Neutrophil (primary cell): ENCODE data around the gene GPD2.

Experiments used
- H3K27ac ChIP-seq: fragments of 200-600 bp; sonication (generic); 2 replicates; pipeline ENCODE4 v1.5.1; 2016; ENCODE audit warnings: mild to moderate bottlenecking, moderate library complexity
- H3K27me3 ChIP-seq: fragments of 200-600 bp; sonication (generic); 2 replicates; pipeline ENCODE4 v1.6.0; 2016; ENCODE audit warnings: mild to moderate bottlenecking
- H3K36me3 ChIP-seq: fragments of 200-600 bp; sonication (generic); 2 replicates; pipeline ENCODE4 v1.5.1; 2017
- H3K4me1 ChIP-seq, 2 experiments: fragments of 200-600 bp in 1 of 2; sonication (generic) in 1 of 2; 1 replicate in 1 of 2; 2 replicates in 1 of 2; pipeline versions ENCODE4 v1.5.1 to v1.6.1; 2013 to 2016; ENCODE audit warnings: low read depth in 1 of 2, low read length in 1 of 2, mild to moderate bottlenecking in 1 of 2, moderate library complexity in 1 of 2; ENCODE audit not compliant: control insufficient read depth in 1 of 2, insufficient read depth in 1 of 2
- H3K4me3 ChIP-seq, 2 experiments: fragments of 200-600 bp in 1 of 2; sonication (generic) in 1 of 2; 1 replicate in 1 of 2; 2 replicates in 1 of 2; pipeline ENCODE4 v1.5.1; 2013 to 2016; ENCODE audit warnings: low read depth in 1 of 2, low read length in 1 of 2, mild to moderate bottlenecking in 1 of 2, moderate library complexity in 1 of 2
- H3K9me3 ChIP-seq: fragments of 200-600 bp; sonication (generic); 2 replicates; pipeline ENCODE4 v1.5.1; 2016
- TF ChIP-seq, protein P1 (sequence below): fragments of 200-600 bp; sonication (generic); IDR thresholded peaks from 2 replicates; pipeline ENCODE4 v1.5.1; 2016; ENCODE audit warnings: antibody characterized with exemption

The GPD2 gene

DNA sequence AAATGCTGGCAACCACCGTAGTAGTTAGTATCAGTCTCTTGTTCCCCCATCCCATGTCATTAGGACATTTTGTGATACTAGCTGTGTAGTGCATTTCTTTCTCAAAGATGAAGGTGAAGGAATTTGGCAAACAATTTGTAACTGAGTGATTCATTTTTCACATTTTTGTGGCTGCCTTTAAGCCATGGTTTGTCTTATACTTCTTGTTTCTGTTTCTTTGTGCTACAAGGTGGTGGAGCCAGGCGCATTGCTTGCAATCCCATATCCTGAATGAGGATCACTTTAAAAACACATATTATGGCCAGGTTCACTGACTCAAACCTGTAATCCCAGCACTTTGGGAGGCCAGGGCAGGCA lies 40.6 kb downstream of the GPD2 start:
- H3K36me3 ChIP-seq = no peaks in the 10 kb centered on the region
- no peaks in the 10 kb centered on the region for H3K27me3 ChIP-seq
- H3K9me3 ChIP-seq = no peaks in the 10 kb centered on the region
- no peak overlapping the region for H3K4me3 ChIP-seq
- TF ChIP-seq, protein P1, sequence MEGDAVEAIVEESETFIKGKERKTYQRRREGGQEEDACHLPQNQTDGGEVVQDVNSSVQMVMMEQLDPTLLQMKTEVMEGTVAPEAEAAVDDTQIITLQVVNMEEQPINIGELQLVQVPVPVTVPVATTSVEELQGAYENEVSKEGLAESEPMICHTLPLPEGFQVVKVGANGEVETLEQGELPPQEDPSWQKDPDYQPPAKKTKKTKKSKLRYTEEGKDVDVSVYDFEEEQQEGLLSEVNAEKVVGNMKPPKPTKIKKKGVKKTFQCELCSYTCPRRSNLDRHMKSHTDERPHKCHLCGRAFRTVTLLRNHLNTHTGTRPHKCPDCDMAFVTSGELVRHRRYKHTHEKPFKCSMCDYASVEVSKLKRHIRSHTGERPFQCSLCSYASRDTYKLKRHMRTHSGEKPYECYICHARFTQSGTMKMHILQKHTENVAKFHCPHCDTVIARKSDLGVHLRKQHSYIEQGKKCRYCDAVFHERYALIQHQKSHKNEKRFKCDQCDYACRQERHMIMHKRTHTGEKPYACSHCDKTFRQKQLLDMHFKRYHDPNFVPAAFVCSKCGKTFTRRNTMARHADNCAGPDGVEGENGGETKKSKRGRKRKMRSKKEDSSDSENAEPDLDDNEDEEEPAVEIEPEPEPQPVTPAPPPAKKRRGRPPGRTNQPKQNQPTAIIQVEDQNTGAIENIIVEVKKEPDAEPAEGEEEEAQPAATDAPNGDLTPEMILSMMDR = no peak
- H3K4me1 ChIP-seq = peaks cover 49 to 70% of the 10 kb centered on the region in 2 experiments
- peak overlapping the region; percentile 37 for H3K27ac ChIP-seq

DNA sequence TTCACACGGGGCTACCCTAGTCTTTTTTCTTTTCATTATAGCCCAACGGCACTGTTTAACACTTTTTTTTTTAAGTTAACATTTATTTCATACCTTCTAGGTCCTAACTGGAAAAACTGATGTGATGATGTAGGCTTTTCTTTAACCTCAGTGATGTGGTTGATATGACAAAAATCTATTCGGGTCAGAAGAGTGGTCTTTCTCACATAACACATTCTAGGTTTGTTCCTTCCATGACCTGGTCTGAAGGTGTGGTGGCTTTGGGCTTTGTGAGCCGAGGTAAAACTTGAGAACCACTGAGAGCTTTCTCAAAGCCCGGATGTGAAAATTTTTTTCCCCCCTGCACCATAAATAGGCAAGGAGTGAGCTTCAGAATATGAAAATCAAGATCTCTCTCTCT lies 44.2 kb downstream of the GPD2 start:
- TF ChIP-seq, protein P1 = no peak
- no peak overlapping the region for H3K4me3 ChIP-seq
- H3K36me3 ChIP-seq = no peaks in the 10 kb centered on the region
- H3K27ac ChIP-seq = no peak overlapping the region
- H3K27me3 ChIP-seq = no peaks in the 10 kb centered on the region
- H3K4me1 ChIP-seq = peaks cover 25 to 45% of the 10 kb centered on the region in 2 experiments
- no peaks in the 10 kb centered on the region for H3K9me3 ChIP-seq

DNA sequence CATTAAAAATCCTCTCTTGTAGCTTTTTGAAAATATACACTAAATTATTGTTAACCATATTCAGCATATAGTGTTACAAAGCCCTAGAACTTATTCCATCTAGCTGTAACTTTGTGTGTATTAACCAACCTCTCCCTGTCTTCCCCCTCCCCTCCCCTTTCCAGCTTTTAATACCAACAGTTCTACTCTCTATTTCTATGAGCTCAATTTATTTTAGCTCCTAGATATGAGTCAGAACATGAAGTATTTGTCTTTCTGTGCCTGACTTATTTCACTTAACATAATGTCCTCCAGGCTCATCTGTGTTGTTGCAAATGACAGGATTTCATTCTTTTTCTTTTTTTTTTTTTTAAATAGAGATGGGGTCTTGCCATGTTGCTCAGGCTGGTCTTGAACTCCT lies 45.1 kb downstream of the GPD2 start:
- H3K27me3 ChIP-seq = no peaks in the 10 kb centered on the region
- no peaks in the 10 kb centered on the region for H3K9me3 ChIP-seq
- TF ChIP-seq, protein P1 = no peak
- H3K27ac ChIP-seq = no peak overlapping the region
- no peaks in the 10 kb centered on the region for H3K36me3 ChIP-seq
- H3K4me1 ChIP-seq = peaks cover 22 to 41% of the 10 kb centered on the region in 2 experiments
- no peak overlapping the region for H3K4me3 ChIP-seq

DNA sequence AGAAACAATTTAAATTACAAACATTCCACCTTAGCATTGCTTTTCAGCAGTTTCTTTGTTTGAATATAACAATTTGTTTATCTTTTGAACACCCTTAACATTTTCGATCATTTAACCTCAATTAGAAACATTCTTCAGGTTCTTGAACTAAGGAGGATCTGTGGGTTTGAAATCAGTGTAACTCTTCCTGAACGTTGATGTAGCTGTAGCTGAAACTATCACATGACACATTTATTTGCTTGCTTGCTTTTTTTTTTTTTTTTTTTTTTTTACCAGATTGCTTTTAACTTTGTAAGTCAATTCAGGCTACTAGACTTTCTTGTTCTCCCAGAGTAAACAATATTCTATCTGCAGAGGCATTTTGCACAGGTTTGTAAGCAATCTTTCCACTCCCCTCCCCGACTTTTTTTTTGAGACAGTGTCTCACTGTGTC lies 47.6 kb downstream of the GPD2 start:
- H3K27me3 ChIP-seq = no peaks in the 10 kb centered on the region
- no peak overlapping the region for H3K27ac ChIP-seq
- TF ChIP-seq, protein P1 = no peak
- H3K4me1 ChIP-seq = peaks cover 6 to 17% of the 10 kb centered on the region in 2 experiments
- no peak overlapping the region for H3K4me3 ChIP-seq
- H3K9me3 ChIP-seq = no peaks in the 10 kb centered on the region
- H3K36me3 ChIP-seq = no peaks in the 10 kb centered on the region

DNA sequence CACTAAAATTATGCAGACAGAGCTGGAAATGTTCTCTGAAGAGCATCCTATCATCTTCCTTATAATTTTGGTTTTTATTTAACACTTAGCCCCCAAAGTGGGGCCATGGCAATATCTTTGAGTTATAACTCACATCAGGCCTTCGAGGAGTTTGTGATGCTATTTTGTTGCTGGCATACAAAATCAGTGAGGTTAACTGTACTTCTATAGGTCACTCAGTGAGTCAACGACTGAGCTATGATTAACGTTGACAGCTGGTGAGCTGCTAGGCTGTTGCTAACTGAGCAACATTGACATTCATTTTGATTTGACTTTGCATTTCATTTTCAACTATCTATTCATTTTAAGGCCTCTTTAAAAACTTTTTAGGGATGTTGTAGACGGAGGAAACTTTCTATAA lies 50.0 kb downstream of the GPD2 start:
- Histone ChIP-seq H3K27me3 (no peaks in the 10 kb centered on the region), H3K4me3 (no peak overlapping the region), H3K36me3 (no peaks in the 10 kb centered on the region), H3K4me1 (peaks cover 15 to 25% of the 10 kb centered on the region in 2 experiments), H3K9me3 (no peaks in the 10 kb centered on the region), H3K27ac (peak overlapping the region; percentile 61)
- TF ChIP-seq, protein P1 = no peak

DNA sequence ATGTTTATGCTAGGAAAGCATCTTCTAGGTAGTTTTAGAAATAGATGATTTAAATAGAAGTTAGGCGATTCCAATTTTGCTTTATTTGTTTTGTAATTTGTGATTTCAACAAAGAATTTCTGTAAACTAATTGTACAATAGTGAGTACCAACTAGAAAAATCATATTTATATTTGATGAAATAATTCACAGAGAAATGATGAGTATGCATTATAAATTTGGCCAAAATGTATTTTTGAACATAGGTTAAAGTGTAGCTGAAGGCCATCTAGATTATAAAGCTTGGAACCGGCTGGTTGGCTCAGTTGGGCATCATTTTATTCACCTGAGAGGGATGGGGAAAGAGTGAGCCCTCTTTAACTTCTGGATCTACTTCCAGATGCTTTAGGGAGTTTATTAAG lies 50.4 kb downstream of the GPD2 start:
- Histone ChIP-seq H3K36me3 (no peaks in the 10 kb centered on the region), H3K4me1 (peaks cover 15 to 25% of the 10 kb centered on the region in 2 experiments), H3K4me3 (no peak overlapping the region), H3K9me3 (no peaks in the 10 kb centered on the region), H3K27me3 (no peaks in the 10 kb centered on the region), H3K27ac (no peak overlapping the region)
- TF ChIP-seq, protein P1 = no peak
